Stimulated activated CD8-positive, alpha-beta memory T cell treated with anti-CD3 and anti-CD28 coated beads, Interleukin-4, amount 100 ng/mL, for 24 hours (primary cell): ENCODE results near the gene MRPS34.
"Not testable (repeated sequence)": the region's sequence is repeated elsewhere in the genome, so short reads cannot be mapped to it uniquely, and the experiment has no call there.

ENCODE experiments used
- DNase-seq: peaks from one replicate; pipeline ENCODE4 v3.0.0-alpha.2; 2020; ENCODE audit warnings: low read depth

The MRPS34 gene

DNA sequence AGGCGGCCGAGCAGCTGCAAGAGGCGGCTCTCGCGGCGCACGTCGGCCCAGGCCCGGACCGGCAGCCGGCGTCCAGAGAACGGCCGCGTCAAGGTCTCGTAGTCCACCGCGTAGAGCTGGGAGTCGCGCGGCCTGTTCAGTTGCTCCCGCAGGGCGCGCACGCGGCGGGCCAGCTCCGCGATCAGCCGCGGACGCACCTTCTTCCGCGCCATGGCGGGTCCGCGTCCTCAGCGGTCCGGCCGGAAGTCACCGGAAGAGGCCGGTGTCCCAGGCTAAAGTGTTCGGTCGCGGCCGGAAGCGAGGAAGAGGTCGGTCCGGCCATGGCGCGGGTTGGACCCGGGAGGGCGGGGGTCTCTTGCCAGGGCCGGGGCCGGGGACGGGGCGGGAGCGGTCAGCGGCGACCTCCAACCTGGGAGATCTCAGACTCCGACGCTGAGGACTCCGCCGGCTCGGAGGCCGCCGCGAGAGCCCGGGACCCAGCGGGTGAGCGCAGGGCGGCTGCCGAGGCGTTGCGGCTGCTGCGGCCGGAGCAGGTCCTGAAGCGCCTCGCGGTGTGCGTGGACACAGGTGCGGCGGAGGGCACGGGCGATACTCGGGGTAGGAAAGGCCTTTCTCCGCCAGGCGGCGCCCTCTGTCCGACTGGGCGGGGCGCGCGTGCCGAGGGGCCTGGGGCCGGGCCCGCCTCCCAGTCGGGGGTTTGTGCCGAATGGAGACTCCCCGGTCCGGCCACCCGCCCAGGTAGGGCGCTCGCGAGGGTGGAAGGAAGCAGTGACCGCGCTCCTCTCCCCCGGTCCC, at the start of gene MRPS34:
Gene MRPS34, minus strand, starts transcription at position 227 of the 795 bp plus-strand sequence. Its CDS starts 15 bp downstream, at position 212.
- DNase-seq = peak; percentile 68

DNA sequence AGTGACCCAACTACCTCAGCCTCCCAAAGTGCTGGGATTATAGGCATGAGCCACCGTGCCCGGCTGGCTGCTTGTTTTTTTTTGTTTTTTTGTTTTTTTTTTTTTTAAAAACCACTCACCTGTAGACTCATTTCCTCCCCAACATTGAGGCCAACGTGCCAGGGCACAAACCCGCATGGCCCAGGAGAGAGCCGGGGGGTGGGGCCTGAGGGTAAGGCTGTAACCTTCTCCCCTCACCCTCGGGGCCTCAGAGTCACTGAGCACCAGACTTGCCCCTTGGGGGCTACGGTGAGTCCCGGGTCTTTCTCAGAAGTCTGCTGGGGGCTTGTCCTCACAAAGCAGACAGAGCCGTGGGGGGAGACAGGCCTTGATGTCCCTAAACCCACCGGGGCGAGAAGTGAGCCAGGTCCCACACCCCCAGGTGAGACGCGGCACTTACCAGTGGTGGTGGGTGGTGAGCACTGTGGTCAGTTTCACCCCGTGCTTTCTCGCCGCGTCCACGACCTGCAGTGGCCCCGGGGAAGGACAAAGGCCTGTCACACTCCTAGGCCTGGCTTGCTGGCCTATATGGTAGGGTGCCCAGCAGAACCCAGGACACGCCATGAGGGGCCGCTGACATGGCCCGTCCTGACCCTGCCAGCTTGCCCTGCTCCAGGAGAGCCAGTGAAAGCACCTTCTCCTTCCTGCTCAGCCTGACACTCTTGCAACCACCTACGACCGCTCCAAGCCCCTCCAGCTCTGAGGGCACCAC, 49.1 kb upstream of the MRPS34 start:
- DNase-seq = no peak

DNA sequence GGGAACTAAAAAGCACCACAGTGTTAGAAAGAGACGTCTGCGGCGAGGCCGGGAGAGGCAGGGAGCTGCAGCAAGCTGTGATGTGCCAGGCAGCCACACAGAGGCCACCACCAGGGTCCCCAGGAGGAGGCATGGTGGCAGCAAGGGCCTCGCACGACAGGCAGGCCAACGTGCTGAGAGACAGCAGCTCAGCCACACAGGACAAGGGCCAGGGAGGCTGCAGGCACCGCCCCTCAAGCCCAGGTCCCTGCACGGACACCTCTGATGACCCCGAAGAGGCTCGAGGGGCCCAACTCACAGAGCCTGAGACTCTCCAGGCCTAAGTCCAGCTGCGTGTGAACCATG, 48.0 kb upstream of the MRPS34 start:
- no peak for DNase-seq

DNA sequence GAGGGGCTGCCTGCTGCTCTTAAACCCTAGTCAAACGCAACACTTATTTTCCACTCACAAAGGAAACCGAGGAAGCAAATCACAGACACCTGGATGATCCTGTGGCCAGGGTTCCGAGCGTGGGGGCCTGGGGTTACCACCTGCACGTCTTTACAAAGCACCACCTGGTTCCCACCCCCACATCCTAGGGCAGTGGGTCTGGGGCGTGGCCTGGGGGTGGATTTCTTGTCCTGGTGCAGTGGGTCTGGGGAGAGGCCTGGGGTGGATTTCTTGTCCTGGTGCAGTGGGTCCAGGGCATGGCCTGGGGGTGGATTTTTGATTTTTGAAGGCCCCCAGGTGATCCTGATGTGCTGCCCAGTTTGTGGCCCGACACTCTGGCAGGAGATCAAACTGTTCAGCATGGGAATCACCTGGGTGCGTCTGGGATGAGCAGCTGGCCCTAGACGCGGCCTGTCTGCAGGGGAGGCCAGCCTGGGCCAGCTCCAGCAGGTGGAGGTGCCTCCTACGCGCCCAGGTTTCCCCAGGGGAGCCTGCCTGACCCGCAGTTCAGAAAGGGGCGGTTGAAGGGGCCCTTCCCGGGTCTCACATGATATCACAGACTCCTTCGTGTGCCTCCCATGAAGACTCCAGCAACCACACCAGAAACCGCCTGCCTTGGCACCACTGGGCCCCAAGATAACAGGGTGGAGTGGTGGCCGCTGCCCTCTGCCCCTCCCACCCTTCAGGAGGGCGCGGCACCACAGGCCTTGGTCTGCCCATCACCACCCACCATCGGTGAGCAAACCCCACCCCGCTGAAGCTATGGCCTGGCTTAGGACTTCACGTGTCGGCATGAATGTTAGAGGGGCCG, 47.4 kb upstream of the MRPS34 start:
- no peak for DNase-seq

DNA sequence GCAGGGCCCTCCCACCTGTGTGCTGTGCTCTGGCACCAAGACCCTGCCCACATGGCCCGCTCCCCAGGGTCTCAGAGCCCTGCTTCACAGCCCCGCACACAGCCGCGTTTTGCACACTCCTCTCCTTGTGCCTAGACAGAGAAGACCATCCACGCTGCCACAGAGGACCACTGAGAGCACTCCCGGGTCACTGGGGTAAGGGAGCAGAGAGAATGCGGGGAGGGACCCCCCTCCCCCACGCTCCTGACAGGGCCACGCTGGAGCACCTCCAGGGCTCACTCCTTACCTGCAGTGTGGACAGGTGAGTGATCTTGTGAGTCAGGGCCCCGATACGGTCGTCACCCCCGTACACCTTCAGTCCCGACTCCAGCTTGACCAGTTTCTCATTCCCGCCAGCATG, 46.7 kb upstream of the MRPS34 start:
- no peak for DNase-seq

DNA sequence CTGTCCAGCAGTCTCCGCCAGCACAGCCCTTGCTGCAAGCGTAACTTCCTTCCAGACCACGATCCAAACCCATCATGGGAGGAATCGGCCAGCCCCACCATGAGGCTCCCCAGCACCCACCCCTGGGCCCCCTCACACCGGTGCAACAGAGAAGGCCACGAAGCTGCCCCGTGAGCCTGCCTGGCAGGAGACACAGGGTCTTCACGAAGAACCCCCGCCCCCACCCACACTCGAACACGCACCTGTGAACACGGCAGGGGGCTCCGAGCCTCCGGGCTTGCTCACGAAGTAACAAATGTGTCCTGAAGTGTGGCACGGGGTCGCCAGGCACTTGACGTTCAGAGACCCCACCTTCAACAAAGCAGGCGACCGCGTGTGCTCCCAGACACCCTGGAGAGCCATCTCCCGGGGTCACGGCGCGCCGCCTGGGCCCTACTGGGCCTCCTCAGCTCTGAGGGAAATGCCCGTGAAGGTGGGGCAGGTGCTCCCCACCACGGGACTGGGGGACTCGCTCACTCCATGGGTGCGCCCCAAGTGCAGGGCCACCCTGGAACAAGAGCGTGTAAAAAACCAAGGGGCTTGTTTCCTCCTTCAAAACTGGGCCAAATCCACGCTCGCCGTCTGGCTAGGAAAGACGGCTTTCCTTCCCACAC, 46.1 kb upstream of the MRPS34 start:
- no peak for DNase-seq

DNA sequence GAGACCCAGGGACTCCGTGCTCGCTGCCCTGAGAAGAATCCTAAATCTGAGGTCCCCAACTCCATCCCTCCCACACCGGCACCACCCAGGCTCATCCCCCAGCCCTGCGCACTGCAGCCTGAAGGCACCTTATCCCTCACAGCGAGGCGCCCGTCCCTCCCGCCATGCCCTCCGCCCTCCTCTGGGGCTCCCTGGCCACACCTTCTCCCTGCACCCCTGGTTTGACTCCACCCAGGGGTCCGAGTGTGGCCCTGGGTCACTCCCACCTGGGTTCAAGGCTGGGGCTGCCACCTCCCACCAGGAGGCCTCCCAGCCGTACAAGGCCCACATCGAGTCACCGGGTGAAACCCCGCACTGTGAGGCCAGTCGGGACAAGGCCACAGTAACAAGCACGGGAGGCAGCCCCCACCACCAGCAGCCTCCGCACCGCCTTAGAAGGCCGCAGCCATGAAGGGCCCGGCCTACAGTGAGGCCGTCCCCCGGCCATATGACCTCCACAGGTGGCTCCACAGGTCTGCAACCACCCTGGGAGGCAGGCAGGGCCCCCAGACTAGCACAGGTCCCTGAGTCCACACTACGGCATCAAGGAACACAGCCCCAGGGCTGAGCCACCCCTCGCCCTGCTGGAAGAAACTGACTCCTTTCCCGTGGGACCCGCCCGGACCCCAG, 45.4 kb upstream of the MRPS34 start:
- no peak for DNase-seq

DNA sequence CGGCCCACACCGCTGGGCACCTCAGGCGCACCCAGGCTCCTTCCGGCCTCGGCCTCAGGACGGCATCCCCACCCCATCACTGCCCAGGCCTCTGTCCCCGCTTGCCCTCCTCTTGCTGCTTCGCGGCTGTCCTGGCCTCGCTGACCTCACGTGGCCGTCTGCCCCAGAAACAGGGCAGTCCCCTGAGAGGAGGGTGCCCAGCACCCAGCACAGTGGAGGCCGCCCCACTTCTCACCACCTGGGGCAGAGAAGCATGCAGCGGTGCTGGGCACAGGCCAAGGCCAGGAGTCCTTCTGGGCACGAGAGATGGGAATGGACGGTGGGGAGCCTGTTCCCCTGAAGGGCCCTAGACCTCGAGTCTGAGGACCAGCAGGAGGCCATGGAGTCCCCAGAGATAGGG, 44.8 kb upstream of the MRPS34 start:
- DNase-seq = no peak

DNA sequence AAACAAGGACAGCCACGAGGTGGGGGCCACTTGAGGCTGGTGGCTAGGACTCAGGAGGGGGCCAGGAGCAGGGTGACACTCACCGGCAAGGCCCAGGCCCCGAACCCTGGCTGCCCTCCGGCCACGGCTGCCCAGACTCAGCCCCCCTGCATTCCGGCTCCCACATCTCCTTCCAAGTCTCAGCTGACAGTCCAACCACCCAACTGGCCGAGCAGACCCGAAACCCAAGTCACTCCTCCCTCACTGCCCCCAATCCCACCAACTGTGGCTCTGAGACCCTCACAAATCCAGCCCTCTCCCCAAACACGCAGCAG, 44.3 kb upstream of the MRPS34 start:
- no peak for DNase-seq

DNA sequence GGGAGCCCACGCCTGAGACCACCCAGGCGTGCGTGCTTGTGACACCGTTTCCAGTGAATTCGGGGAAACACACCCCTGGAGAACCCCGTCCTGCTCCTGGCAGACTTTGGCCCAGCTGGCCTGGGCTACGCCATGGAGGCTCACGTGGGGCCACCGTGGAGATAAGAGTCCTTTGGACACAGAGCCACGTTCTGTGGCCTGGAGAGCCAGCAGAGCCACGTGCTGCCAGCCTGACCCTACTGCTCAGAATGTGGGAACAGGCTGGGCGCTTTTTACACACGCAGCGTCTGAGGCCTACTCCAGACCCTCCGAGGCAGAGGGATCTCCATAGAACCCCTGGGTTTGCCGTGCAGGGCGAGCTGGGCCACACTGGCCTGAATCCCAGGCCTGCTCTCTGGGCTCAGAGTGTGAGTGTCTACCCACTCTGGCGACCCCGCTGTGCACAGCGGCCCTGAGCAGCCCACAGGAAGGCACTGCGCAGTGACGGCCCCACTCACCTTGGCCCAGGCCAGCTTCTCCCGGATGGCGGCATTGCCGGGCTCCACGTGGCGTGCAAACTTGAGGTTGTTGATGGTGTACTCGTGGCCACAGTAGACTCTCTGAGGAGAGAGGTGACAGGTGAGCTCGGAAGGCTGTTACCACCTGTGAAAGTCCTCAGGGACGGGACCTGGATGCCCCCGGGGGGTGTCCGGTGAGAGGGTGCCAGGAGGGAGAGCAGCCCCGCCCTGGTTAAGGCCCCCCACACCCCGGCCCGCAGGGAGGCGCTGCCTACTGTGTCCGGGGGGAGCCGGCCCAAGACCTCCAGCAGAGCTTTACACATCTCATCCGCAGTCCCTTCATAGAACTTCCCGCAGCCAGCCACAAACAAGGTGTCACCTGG, 43.7 kb upstream of the MRPS34 start:
- no peak for DNase-seq

DNA sequence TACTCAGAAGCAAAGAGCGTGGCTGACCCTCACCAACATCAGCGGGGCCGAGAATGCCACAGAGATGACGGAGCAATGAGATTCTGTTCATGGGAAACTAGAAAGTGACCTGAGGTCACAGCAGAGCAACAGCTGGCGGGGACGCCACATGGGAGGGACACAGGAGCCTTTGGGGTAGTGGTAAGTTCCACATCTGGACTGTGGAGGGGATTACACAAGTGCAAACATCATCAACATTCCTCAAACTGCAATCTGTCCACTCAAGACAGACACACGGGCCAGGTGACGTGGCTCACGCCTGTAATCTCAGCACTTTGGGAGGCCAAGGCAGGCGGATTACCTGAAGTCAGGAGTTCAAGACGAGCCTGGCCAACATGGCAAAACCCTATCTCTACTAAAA, 42.5 kb upstream of the MRPS34 start:
- no peak for DNase-seq

DNA sequence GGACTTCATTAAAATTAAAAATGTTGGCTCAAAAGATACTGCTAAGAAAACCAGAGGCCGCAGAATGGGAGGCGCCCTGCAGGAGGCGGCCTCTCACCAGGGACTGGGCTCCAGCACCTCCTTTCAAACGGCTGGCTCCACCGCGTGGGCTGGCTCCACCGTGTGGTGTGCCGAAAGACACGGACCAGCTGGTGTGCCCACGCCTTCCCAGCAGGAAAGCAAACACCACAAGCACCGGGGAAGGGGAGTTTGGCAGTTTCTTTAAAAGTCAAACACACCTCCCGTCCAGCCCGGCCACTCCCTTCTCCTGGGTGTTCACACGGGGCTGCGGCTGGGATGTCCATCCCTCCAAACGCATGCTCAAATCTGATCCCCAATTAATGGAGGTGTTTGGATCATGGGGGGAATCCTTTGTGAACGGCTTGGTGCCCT, 39.8 kb upstream of the MRPS34 start:
- DNase-seq = peak; percentile 17

DNA sequence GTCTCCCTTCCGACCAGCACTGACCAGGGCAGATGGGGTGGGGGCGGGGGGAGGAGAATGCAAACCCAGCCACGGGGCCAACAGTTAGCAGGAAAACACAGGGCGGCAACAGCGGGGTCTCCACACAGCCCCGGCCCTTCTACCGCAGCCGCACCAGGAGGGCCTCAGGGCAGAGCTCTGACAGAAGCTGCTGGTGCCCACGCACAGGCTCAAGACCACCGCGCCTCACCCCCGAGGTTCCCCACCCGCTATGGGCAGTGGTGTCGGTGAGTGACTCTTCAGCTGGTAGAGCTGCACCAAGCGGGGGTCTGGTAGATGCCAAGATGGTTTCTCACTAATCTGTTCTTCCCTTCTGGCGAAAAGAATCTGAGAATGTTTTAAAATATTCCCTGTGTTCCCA, 37.6 kb upstream of the MRPS34 start:
- DNase-seq = no peak

DNA sequence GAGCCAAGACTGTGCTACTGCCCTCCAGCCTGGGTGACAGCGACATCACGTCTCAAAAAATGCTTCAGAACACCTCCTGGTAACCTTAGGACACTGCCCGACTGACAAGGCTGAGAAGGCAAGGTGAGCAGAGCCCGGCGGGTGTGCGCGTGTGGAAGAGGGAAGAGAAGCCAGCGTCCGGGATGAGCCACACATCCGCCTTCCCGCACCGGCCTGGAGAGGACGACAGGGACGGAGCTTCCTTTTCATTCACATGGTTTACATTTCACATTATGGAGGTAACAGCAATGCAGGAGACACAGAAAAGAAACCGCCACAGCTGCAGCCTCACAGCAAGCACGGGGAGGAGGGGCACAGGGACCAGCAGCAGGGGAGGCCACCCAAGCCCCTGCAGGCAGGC, 37.2 kb upstream of the MRPS34 start:
- no peak for DNase-seq

DNA sequence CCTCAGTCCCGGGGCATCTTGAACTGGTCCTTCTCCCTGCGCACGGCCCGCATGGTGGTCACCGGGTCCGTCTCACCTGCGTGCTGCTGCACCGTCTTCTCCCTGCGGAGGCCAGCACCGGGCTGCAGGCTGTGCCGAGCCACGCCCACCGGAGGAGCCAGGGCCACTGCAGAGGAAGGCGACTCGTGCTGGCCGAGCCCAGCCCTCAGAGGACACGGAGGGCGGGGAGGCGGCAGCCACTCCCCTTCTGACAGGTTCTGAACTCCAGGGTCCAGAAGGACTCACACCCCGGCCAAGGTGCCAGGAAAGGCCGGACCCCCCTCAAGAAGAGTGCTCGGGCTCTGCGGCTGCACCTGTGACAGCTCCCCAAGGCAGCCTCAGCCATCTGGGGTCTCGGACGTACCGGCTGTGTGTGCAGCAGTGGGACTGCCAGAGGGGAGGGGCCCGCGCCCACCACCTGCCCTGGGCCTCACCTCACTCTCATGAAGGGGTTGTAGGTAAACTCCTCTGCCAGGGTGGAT, 36.4 kb upstream of the MRPS34 start:
- DNase-seq = no peak

DNA sequence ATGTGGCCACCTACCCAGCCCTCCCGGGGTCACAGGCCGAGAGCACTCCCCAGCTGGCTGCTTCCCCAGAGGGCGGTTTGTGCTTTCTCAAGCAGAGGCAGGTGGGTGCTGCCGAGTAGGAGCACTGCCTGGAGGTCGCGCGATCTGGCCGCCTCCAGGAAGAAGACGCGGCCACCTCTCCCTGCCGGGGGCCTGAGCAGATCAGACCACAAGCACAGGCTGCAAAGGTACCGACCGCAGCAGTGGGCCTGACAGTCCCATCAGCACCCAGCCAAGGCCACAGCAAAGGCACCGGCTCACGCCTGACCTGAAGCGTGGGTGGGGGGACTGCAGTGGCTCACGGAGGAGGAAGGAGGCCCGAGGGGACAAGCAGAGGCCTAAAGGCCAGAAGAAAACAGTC, 35.8 kb upstream of the MRPS34 start:
- DNase-seq = no peak

DNA sequence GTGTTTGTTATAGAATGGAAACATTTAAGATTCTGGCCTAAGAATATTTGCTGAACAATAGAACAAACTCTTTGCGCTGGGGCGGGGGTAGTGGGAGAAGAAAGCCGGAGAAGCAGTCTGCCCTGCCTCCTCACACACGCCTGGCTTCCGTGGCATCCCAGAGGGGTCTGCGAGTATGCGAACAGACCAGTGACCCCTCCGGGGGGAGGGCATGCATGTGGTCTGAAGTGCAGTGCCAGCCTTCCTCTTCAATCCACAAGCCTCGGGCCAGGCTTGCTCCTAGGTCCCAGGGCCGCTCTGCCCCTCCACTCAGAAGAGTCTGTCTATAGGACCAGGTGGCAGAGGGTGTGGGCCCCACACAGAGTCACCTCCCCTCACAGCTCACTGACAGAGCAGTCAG, 34.7 kb upstream of the MRPS34 start:
- no peak for DNase-seq

DNA sequence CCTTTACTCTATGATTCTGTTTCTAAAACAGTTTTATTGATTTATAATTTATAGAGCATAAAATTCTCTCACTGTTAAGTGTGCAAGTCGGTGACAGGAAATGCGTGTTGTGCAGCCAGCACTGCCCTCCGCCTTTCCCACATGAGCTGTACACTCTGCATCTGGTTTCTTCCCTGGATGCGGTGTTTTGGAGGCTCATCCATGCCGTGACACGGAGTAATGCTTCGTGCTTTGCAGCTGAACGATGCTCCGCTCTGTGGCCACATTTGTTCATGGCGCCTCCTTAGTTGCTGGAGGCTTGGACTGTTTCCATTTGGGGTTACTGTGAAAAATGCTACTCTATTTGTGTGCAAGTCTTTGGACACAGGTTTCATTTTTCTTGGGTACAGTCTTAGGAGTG, 27.8 kb upstream of the MRPS34 start:
- no peak for DNase-seq

DNA sequence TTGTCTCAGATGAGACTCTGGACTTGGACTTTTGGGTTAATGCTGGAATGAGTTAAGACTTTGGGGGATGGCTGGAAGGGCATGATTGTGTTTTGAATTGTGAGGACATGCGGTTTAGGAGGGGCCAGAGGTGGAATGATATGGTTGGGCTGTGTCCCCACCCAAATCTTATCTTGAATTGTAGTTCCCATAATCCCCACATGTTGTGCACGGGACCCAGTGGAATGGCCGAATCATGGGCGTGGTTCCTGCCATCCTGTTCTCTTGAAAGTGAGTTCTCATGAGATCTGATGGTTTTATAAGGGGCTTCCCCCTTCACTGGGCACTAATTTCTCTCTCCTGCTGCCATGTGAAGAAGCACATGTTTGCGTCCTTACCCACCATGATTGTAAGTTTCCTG, 26.3 kb upstream of the MRPS34 start:
- DNase-seq = not testable (repeated sequence)

DNA sequence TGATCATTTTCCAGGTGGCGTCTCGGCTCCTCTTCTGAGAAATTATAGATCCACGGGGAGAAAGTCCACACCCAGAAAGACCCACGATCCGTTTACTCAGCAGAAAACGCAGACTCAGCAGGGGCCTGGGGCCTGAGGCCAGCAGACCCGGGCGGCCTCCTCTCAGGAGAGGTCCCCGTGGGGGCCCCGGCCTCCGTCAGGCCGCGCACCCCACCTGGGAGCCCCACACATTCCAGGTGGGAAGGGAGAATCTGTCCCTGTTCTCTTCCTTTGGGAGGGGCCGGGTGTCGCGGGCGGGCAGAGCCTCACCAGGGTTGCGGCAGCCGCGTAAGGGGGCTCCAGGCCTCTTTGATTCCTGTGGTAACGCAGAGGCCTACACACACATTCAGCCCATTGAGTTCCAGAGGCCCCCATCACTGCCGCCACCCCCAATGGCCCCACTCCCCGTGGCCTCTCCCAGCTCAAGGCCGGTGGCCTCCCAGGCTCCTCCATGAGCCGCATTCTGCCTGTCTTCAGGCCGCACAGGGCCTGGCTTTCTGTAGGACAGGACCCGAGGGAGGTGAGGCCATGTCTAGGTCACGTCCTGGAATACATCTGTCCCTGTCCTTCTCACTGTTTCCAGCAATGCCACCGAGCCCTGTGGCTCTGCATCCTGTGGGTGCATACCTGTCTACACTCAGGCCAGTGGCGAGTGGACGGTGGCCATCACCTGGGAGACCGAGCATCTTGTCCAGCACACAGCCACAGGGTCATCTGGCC, 22.2 kb upstream of the MRPS34 start:
- no peak for DNase-seq
